B cell (primary cell): Measurements from ENCODE around the gene AK8. TPM values are rescaled to one million over a fixed set of nuclear protein-coding genes. Genes with fewer than 3 reads are reported as not detected.

ENCODE experiments used
- ATAC-seq: fragments of 200-7000 bp; cut with Tn5 transposase; one replicate; pipeline ENCODE4 v1.10.0; 2021; ENCODE audit warnings: low read depth, mild to moderate bottlenecking, moderate number of reproducible peaks, moderate library complexity
- CTCF ChIA-PET: fragments of 350-600 bp; sonication (Branson Sonifier 250); formaldehyde crosslinking; loops from one replicate; lab custom pipeline; 2021; ENCODE audit warnings: antibody characterized with exemption, inconsistent platforms; lab: Charles Lee
- POLR2A ChIA-PET: fragments of 350-600 bp; sonication (Branson Sonifier 250); formaldehyde crosslinking; loops from one replicate; lab custom pipeline; 2021; ENCODE audit warnings: antibody characterized with exemption; lab: Charles Lee
- DNase-seq: peaks from one replicate; pipeline ENCODE4 v3.0.0; 2013
- H2AFZ ChIP-seq: 2 replicates; pipeline ENCODE4 v1.6.1; 2012; ENCODE audit warnings: mild to moderate bottlenecking, low read depth, low read length; ENCODE audit not compliant: insufficient read depth, poor library complexity, severe bottlenecking
- H3K27ac ChIP-seq, 2 donors: 1 replicate in 1 of 2; 2 replicates in 1 of 2; pipeline ENCODE4 v1.5.1; 2012 to 2013; ENCODE audit warnings: low read length in 2 of 2, mild to moderate bottlenecking in 2 of 2, moderate library complexity in 1 of 2
- H3K27me3 ChIP-seq, 4 experiments: fragments of 200-600 bp in 1 of 4; sonication (generic) in 1 of 4; replicated peaks in 1 of 4; 1 replicate in 2 of 4; 2 replicates in 2 of 4; pipeline versions ENCODE4 v1.6.1 to v1.7.0; 2013 to 2016; ENCODE audit warnings: low read length in 3 of 4, mild to moderate bottlenecking in 2 of 4, mixed read lengths in 1 of 4, moderate library complexity in 1 of 4; ENCODE audit not compliant: insufficient read depth in 4 of 4, control insufficient read depth in 3 of 4; ENCODE audit errors: control extremely low read depth in 1 of 4
- H3K36me3 ChIP-seq, 2 experiments: replicated peaks in 1 of 2; 1 replicate in 1 of 2; 2 replicates in 1 of 2; pipeline versions ENCODE4 v1.6.1 to v1.7.1; 2013; ENCODE audit warnings: low read length in 1 of 2; ENCODE audit not compliant: insufficient read depth in 2 of 2, control insufficient read depth in 1 of 2; ENCODE audit errors: control extremely low read depth in 1 of 2, extremely low read depth in 1 of 2
- H3K4me1 ChIP-seq, 2 donors: fragments of 200-600 bp in 1 of 2; sonication (generic) in 1 of 2; 1 replicate in 1 of 2; 2 replicates in 1 of 2; pipeline versions ENCODE4 v1.5.1 to v1.6.1; 2013 to 2017; ENCODE audit warnings: low read length in 2 of 2; ENCODE audit not compliant: control insufficient read depth in 2 of 2, insufficient read depth in 2 of 2
- H3K4me2 ChIP-seq: replicated peaks from 2 replicates; pipeline ENCODE3; 2012; ENCODE audit warnings: mild to moderate bottlenecking, low read depth, low read length; ENCODE audit not compliant: poor library complexity, severe bottlenecking
- H3K4me3 ChIP-seq, 5 experiments: fragments of 200-600 bp in 1 of 5; sonication (generic) in 1 of 5; 1 replicate in 3 of 5; 2 replicates in 2 of 5; pipeline versions ENCODE4 v1.5.1 to v1.7.0; 2011 to 2016; ENCODE audit warnings: low read length in 4 of 5, mild to moderate bottlenecking in 4 of 5, low read depth in 2 of 5, control low read depth in 1 of 5, moderate library complexity in 1 of 5; ENCODE audit not compliant: insufficient read depth in 1 of 5; ENCODE audit errors: control extremely low read depth in 1 of 5, extremely low read depth in 1 of 5
- H3K79me2 ChIP-seq: fragments of 200-600 bp; sonication (generic); one replicate; pipeline ENCODE4 v1.6.0; 2016; ENCODE audit warnings: low read length; ENCODE audit not compliant: control insufficient read depth, insufficient read depth
- H3K9ac ChIP-seq: fragments of 200-600 bp; sonication (generic); 2 replicates; pipeline ENCODE4 v1.6.1; 2017; ENCODE audit warnings: mild to moderate bottlenecking, low read length, moderate library complexity
- H3K9me3 ChIP-seq, 3 donors: one replicate each; pipeline versions ENCODE4 v1.6.1 to v1.7.1; 2013; ENCODE audit warnings: low read length in 2 of 3; ENCODE audit not compliant: control insufficient read depth in 2 of 3, insufficient read depth in 1 of 3; ENCODE audit errors: control extremely low read depth in 1 of 3
- H4K20me1 ChIP-seq: 2 replicates; pipeline ENCODE4 v1.6.0; 2012; ENCODE audit warnings: mild to moderate bottlenecking, low read length; ENCODE audit not compliant: insufficient read depth, control insufficient read depth, poor library complexity, severe bottlenecking
- H3K27ac Mint-ChIP-seq: one replicate; pipeline ENCODE4 v1.8.0; 2021; ENCODE audit warnings: mixed read lengths
- H3K27me3 Mint-ChIP-seq: one replicate; pipeline ENCODE4 v1.8.0; 2021; ENCODE audit warnings: mixed read lengths
- H3K4me1 Mint-ChIP-seq: one replicate; pipeline ENCODE4 v1.8.0; 2021; ENCODE audit warnings: mixed read lengths
- H3K4me3 Mint-ChIP-seq: one replicate; pipeline ENCODE4 v1.8.0; 2021; ENCODE audit warnings: mixed read lengths
- H3K9me3 Mint-ChIP-seq: one replicate; pipeline ENCODE4 v1.8.0; 2022; ENCODE audit warnings: mixed read lengths; ENCODE audit not compliant: insufficient read depth
- EZH2 ChIP-seq: IDR thresholded peaks from 2 replicates; pipeline ENCODE4 v1.6.1; 2012; ENCODE audit warnings: borderline replicate concordance, low read depth, mild to moderate bottlenecking, moderate library complexity, low read length; ENCODE audit not compliant: insufficient read depth, poor library complexity, severe bottlenecking
- WGBS: methylation state at CpG from one replicate; pipeline ENCODE4 v1.1.5; 2013; ENCODE audit warnings: missing lambda C conversion rate; ENCODE audit not compliant: insufficient coverage; 5-methylcytosine and 5-hydroxymethylcytosine counted together
- intact Hi-C: fragments of 100-400 bp; cut with micrococcal nuclease; formaldehyde crosslinking; loops from one replicate; pipeline ENCODE4 v1.10.0; 2022
- polyA plus RNA-seq: library from polyadenylated mRNA; depleted of rRNA; stranded (reverse); fragments of >200 nt; gene quantifications from 2 replicates; pipeline ENCODE4 v1.2.3, GENCODE V29; 2012
- total RNA-seq, 2 donors: library from RNA; stranded (reverse); fragments of 120-200 nt in 1 of 2; gene quantifications; 1 replicate in 1 of 2; 2 replicates in 1 of 2; pipeline versions ENCODE4 v1.2.3 to v1.2.4, GENCODE V29; 2013 to 2022
- TF ChIP-seq, protein P1 (sequence below): fragments of 200-600 bp; IDR thresholded peaks from one replicate; pipeline ENCODE4 v1.8.0; 2022; ENCODE audit warnings: antibody characterized with exemption, mild to moderate bottlenecking

Gene AK8
- total and polyA plus RNA-seq, 2 donors (not counting 1 experiment from before 2014, with no cell fraction given), result 1.9 to 8.6 TPM

DNA sequence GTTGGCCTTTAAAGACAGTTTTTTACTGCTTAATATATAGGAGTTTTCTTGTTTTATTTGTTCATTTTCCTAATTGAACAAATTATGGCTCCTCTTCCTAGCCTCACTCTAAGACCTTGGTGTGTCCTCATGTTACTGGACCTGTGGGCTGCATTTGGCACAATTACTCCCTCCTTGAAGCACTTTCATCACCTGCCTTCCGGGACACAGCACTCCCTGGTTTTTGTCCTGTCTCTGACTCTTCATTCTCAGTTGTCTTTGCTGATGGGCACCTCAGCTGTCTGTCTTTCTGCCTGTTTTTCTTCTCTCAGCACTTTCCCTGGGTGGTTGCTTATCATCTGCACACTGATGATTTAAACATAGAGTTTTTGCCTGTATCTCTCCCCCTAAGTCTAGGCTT lies 194.2 kb downstream of the AK8 start:
- DNase-seq (no peak), ATAC-seq (no peak)
- H4K20me1 ChIP-seq, result peaks cover 19% of the 10 kb centered on the region
- Mint-ChIP-seq H3K4me3 (no peak overlapping the region), H3K9me3 (no peaks in the 10 kb centered on the region), H3K4me1 (peaks cover 2% of the 10 kb centered on the region), H3K27ac (no peak overlapping the region), H3K27me3 (no peaks in the 10 kb centered on the region)
- peaks cover 39% of the 10 kb centered on the region for H3K79me2 ChIP-seq
- 100% methylated on average over 1 of the region's 1 CpG for WGBS
- no peaks in the 10 kb centered on the region for H3K27me3 ChIP-seq
- TF ChIP-seq EZH2, result no peak
- TF ChIP-seq, protein P1, sequence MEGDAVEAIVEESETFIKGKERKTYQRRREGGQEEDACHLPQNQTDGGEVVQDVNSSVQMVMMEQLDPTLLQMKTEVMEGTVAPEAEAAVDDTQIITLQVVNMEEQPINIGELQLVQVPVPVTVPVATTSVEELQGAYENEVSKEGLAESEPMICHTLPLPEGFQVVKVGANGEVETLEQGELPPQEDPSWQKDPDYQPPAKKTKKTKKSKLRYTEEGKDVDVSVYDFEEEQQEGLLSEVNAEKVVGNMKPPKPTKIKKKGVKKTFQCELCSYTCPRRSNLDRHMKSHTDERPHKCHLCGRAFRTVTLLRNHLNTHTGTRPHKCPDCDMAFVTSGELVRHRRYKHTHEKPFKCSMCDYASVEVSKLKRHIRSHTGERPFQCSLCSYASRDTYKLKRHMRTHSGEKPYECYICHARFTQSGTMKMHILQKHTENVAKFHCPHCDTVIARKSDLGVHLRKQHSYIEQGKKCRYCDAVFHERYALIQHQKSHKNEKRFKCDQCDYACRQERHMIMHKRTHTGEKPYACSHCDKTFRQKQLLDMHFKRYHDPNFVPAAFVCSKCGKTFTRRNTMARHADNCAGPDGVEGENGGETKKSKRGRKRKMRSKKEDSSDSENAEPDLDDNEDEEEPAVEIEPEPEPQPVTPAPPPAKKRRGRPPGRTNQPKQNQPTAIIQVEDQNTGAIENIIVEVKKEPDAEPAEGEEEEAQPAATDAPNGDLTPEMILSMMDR, result no peak
- CTCF ChIA-PET, result no interaction called here
- H3K9me3 ChIP-seq, result no peaks in the 10 kb centered on the region
- intact Hi-C loops, result no loop called here
- POLR2A ChIA-PET, result no interaction called here
- H3K36me3 ChIP-seq, result peaks cover 19 to 63% of the 10 kb centered on the region in 2 experiments
- no peak overlapping the region for H3K4me2 ChIP-seq
- no peak overlapping the region for H3K4me3 ChIP-seq
- no peak overlapping the region for H3K9ac ChIP-seq
- no peak overlapping the region for H3K27ac ChIP-seq
- H3K4me1 ChIP-seq, result no peaks in the 10 kb centered on the region
- H2AFZ ChIP-seq, result no peak overlapping the region

DNA sequence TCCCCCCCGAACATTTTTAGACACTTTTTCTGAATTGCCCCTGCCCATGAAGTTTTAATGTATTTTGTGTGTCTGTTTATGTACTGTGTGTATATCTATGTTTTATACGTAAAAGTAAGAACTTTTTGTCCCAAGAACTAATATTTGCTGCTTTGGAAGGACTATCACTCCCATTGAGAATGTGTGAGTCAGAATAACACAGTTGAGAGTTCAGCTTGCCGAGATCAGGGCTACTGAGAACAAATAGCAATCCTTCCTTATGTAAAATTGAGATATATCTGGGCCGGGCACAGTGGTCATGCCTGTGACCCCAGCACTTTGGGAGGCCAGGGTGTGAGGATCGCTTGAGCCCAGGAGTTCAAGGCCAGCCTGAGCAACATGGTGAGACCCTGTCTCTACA lies 196.5 kb downstream of the AK8 start:
- Mint-ChIP-seq H3K4me3 (no peak overlapping the region), H3K27me3 (no peaks in the 10 kb centered on the region), H3K9me3 (no peaks in the 10 kb centered on the region), H3K4me1 (peaks cover 7% of the 10 kb centered on the region), H3K27ac (no peak overlapping the region)
- Histone ChIP-seq H3K27me3 (no peaks in the 10 kb centered on the region), H3K9me3 (no peaks in the 10 kb centered on the region), H3K27ac (no peak overlapping the region), H3K4me1 (no peaks in the 10 kb centered on the region), H4K20me1 (peaks cover 27% of the 10 kb centered on the region), H3K9ac (no peak overlapping the region), H3K4me2 (no peak overlapping the region), H3K4me3 (no peak overlapping the region), H2AFZ (no peak overlapping the region), H3K36me3 (peaks cover 14 to 50% of the 10 kb centered on the region in 2 experiments), H3K79me2 (peaks cover 59% of the 10 kb centered on the region)
- TF ChIP-seq EZH2, result no peak
- TF ChIP-seq, protein P1, result no peak
- intact Hi-C loops, result no loop called here
- ChIA-PET POLR2A (no interaction called here), CTCF (no interaction called here)
- DNase-seq (no peak), ATAC-seq (no peak)
- WGBS, result 100% methylated on average over 1 of the region's 5 CpGs
